HG03521 (cell line): ENCODE measurements around the gene NPTX2.

Source experiments
- ATAC-seq: cut with Tn5 transposase; IDR thresholded peaks from one replicate; pipeline ENCODE4 v1.9.1; 2021; ENCODE audit warnings: mild to moderate bottlenecking, moderate library complexity; ENCODE audit not compliant: unreplicated experiment

Gene NPTX2

DNA sequence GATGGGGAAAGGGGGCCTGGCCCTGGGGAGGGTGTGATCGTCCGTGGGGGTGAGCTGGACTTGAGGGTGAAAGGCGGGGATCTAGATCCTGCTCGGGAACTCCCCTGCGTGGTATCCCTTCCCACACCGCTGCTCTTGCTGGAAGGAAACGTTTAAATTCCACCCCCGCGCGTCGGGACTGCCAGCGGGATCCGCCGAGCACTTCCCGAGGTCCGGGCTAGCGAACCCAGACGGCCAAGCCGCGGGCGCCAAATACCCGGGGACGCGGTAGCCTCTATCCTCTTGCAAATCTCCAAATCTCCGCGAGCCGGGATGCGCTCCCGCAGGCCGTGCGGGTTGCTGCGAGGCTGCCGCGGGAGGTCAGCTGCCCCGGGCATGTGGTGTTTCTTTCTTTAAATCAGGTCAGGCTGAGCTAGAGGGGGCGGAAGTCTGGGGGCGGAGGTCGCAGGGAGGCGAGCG, 904 bp downstream of the NPTX2 start:
- no peak for ATAC-seq

DNA sequence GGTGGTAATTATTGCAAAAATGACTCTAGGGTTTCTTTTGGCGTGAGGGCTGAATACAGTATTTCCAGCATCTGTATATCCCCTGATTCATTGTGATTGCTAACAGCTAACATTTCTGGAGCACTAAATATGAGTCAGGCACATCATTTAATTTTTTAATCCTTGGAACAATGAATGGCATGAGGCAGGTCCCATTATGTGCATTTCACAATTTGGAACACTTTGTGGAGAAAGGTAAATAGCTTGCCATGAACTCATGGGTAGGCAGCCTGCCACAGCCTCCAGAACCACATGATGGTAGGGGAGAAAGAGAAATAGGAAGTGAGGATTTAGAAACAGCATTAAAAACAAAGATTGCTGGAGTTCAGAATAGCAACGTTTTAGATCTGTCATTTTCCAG, 1.7 kb downstream of the NPTX2 start:
- ATAC-seq, result no peak

DNA sequence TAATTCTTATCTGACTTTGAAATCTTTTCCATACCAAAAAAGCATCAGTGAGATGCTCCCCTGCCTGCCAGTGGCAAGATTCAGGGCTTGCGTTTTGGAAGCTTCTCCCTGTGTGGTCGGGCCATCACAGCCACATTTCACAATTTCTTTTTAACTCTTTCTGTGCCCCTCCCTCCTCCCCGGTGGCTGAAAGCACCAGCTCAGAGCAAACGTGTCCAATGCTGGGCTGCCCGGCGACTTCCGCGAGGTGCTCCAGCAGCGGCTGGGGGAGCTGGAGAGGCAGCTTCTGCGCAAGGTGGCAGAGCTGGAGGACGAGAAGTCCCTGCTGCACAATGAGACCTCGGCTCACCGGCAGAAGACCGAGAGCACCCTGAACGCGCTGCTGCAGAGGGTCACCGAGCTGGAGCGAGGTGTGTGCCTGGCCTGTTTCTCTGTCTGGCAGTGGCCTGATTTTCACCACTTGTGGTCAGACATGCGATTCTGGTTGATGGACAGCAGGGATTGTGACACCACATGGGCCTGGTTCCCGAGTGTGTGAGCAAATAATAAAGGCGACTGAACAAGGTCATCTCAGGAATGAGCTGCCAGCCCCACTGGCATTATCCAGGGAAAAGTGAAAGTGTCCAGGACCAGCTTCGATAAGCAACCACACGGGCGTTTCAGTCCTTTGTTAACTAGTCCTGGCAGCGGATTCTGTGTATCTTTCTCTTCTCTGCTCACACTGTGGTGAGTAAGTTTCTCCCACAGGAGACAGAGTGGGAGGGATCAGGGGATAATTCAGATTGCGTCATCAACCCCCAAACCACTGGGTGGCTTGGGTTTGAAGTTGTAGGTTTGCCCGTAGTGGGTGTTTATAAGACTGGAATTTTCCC, 2.6 kb downstream of the NPTX2 start:
- no peak for ATAC-seq

DNA sequence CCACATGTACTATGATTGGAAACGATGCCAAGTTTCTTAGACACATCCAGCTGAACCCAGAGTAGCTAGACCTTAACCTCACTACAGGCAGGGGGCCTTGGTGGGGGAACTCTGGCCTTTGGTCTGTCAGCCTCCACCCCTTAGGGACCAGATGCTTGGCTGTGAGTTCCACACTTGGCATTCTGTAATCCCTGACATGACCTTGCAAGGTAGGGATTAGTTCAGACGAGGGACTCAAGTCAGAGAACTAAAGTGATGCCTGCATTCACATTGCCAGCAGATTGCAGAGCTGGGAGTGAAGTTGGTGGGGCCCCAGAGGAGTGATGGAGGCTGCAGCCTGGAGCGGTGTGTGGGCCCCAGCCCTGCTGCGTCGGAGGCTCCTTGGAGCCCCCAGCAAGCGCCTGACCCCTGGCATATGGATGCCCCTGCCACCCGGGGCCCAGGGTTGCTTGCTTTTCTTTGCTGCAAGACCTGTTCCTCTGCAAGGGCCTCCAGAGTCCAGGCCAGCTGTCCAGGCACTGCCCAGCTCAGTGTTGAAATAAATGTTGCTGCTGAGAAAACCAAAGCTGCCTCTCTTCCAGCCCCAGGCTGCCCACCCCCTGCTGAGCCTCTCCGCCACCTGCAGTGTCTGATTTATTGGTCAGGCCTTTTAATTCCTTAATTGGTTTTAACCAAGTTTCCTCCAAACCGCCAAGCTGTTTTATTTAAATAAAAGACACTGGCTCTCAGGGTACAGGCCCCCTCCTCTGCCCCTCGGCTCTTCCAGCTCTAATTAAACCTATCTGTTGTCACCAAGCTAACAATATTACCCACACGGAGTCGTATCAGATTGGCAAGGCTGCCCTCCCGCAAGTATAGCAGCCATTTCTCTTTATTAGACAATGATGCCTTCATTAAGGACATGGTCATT, 4.7 kb downstream of the NPTX2 start:
- ATAC-seq, result no peak

DNA sequence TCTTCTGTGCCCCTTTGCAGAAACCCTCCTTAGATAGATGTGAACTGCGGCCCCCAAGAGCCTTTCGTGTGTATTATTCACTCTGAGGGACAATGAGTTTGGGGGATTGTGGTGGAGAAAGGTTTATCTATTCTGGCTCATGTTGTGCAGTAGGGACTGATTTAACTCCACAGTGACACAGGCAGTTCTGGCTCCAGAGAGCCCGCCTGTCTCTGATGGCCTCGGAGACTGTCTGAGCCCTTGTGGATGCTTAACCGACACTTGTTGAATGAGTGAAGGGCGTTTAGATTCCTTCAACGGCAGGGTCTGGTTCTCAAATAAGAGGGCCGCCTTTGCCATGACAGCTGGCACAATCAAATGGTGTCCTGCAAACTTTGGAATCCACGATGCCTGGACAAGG, 5.8 kb downstream of the NPTX2 start:
- ATAC-seq, result no peak

DNA sequence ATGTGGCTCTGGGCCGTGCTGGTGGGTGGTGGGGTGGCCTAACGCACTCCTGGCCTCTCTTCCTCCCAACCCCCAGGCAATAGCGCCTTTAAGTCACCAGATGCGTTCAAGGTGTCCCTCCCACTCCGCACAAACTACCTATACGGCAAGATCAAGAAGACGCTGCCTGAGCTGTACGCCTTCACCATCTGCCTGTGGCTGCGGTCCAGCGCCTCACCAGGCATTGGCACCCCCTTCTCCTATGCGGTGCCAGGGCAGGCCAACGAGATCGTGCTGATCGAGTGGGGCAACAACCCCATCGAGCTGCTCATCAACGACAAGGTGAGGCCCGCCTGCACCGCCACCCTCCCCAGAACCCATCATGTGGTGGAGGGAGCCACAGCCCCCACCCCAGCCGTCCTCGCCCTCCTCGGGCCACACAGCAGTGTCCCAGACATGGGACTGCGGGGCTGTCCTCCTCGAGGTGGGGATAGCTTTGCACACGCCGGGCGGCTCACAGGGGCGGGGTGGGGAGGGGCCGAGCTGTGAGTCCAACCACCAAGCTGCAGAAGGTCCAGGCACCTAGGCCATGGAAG, 7.8 kb downstream of the NPTX2 start:
- no peak for ATAC-seq

DNA sequence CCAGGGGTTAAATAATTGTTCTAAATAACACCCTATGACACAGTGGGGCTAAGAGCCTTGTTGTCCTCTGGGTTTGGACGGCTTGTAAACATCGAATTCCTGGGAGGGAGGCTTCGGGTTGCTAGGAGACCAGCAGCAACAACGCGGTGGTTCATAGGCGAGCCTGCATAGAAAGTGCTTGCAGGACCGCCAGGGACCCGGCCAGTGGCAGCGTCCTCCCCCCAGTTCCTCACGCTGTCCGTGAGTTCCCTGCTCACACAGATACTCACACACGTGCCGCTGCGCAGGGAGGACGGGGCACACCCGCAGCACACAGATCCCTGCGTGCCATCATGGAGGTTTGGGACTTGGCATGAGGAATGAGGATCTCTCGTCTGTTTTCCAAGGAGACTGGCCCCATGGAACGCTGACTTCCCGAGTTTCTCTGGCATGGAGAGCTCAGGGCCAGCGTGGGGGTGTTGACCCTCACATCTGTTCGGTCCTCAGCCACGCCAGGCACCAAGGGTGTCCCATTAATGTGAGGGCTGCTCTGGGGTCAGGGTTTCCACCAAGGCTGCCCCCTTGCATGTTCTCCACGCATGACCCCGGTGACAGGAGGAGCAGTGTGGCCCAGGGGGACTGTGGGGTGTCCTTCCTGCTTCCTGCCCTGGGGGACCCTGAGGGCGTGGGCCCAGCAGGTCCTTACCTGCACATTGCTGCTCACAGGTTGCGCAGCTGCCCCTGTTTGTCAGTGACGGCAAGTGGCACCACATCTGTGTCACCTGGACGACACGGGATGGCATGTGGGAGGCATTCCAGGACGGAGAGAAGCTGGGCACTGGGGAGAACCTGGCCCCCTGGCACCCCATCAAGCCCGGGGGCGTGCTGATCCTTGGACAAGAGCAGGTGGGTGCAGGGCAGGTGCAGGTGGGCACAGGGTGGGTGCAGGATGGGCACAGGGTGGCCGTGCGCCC, 9.7 kb downstream of the NPTX2 start:
- no peak for ATAC-seq

DNA sequence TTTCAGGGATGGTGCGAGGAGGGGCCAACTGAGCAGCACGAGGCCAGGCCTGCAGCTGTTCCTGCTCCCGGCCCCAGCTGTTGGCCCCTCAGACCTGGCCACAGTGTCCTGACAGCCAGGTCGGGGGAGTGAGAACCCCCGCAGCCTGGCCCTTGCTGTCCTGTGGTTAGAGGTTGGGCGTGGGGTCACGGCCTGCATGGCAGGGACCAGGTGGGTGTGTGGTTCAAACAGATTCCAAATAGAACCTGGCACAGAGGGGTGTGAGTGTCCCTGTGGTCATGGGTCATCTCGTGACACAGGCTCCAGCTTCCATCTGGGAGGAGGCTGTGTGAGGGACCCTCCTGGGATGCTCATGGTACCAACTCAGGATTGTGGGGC, 10.3 kb downstream of the NPTX2 start:
- ATAC-seq, result no peak

DNA sequence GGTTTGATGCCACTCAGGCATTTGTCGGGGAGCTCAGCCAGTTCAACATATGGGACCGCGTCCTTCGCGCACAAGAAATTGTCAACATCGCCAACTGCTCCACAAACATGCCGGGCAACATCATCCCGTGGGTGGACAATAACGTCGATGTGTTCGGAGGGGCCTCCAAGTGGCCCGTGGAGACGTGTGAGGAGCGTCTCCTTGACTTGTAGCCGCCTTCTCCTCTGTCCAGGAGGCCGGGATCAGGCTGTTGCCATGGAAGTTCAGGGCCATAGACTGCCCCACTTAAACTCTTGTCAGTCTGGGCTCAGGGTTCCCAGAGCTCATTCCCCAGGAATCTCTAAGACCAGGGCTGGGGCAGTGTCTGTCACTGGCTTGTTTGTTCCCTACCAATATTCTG, 11.3 kb downstream of the NPTX2 start:
- ATAC-seq, result no peak

DNA sequence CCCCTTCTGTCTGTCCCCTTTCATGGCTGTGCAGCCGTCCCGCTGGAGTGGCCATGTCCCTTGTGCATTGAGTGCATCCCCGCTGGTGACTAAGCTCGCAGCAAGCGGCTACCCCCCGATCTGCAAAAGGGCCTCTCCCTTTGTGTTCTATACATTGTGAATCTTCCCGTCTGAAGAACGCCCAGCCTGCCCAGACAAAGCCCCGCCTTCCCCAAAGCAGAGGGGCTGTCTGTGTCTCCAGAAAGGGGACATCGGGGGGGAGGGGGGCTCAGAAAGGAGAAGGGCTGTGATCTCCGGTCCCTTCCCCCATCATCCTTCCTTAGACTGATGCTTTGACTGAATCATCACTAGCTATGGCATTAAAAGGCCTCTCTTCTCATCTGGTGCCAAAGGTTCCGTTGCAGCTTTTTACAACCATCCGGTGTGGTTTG, 11.9 kb downstream of the NPTX2 start:
- no peak for ATAC-seq

DNA sequence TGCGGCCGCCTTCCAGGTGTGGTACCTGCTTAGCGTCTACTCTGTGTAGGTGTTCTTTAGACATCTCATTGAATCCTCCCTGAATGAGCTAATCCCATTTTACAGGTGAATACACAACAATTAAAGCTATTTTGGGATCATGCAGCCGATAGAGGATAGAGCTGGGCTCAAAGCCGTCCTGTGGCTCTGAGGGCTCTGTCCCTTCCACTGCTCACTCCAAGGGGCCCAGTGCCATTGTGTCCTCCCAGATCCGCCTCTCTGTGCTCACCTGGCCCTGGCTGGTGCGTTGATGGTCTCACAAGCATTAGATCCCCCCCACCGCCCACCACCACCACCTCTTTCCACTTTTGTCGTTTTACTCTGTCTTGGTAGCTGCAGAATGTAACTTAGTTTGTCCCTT, 13.1 kb downstream of the NPTX2 start:
- ATAC-seq, result no peak

DNA sequence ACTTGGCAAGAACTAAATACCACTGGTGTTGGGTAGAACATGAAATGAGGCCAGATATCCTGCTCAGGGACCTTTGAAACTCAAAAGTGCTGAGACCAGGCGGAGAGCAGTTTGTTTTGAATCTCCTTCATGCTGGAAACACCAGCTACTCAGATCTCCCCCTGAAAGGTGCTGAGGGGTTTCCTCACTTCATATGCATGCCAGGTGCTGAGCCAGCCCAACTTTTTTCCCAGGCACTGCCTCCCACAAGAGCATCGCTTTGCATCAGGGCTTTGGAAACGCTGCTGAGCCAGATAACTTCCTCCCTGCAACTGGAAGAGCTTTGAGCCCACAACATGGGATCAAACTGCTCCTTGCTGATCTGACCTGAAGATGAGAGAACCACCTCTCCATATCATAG, 13.7 kb downstream of the NPTX2 start:
- ATAC-seq, result no peak

DNA sequence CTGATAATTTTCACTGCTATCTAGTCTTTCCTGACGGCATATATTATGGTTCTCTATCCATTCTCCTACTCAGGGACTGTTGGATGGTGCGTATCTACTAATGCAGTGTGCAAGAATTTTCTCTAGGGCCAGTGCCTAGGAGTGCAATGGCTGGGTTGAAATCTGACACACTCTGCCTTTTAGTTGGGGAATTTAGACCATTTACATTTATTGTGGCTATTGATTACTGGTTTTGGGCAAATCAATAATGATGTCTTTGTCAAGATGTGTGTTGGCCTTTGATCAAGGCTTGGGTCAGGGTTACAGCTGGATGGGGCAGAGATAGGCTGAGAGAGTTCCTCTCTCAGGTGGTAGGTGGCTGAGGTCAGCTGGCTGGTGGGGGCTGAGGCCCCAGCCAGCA, 21.8 kb downstream of the NPTX2 start:
- ATAC-seq, result no peak

DNA sequence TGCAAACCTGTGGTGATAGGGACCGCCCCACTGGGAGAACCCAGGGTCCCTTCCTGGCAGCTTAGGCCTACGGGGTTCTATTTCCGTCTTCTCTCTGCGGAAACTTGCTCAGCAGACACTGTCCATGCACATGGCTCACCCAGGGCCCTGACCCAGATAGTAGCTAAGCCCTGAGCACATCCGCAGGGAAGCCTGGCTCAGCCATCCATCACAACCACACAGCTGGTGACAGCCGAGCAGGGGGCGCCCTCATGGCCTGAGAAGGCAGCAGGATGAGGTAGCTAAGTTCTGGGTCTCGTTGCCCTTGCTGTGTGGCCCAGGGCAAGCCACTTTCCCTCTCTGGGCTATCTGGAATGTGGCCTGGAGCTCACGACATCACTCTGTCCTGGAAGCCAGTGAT, 23.3 kb downstream of the NPTX2 start:
- no peak for ATAC-seq

DNA sequence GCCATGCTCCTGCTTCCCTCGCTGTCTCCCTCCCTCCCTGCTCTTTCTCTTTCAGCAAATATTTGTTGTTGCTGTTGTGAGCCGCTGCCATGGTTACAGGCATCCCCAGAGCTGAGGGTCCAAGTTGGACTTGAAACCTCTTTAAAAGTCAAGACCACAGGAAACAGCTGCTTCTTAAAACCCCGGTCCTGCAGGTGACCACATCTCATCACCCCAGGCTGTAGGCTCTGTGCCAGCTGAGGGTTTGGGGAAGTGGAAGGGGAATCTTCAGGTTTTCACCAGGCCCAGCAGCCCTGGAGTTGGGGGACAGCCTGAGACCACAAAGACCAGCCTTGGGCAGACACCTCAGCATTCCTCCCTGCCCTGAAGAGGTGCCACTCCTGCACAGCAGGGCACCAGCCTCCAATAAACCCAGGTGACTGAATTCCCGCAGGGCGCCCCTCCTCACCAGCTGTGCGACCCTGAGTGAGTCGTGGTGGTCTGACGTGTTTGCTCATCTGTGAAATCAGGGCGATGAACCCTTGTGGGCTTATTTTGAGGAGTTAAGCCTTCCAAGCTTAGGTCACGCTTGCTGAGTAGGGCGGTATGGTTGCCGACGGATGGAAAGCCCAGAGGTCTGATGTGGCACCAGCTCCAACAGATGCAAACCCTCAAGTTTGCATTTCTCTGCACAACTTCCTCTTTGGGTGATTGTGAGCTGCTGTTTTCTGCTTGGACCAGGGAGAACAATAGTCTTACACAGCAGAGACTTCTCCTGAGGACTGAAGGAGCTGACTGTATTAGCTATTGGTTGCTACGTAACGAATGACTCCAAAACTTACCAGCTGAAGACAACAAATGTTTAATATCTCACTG, 24.8 kb downstream of the NPTX2 start:
- peak; percentile 62 for ATAC-seq

DNA sequence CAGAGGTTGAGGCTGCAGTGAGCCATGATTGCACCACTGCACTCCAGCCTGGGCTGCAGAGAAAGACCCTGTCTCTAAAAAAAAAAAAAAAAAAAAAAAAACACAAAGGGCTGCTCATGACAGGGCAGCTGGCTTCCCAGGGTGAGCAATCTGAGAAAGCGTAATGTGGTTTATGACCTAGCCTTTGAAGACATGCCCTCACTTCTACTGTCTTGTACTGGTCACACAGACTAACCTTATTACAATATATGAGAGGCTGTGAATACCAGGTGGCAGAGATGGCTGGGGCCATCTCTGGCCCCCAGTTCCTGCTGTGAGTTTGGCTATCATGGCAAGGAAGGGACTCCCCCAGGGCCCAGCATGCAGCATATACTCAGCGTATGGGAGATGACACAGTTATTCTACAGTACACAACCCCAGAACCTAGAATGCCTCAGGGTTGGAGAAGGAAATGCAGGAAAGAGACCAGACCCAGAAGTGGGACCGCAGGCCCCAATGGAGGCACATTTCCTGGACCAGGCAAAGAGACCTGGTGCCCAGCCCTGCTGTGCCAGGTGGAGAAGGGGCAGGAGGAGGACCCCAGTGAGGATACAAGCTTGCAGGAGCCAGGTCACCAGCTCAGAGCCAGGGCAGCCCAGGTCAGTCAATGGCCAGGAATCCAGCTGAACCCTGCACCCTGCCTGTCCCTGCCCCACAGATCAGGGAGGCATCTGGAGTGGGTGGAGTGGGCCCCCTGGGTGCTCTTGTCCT, 26.3 kb downstream of the NPTX2 start:
- no peak for ATAC-seq

DNA sequence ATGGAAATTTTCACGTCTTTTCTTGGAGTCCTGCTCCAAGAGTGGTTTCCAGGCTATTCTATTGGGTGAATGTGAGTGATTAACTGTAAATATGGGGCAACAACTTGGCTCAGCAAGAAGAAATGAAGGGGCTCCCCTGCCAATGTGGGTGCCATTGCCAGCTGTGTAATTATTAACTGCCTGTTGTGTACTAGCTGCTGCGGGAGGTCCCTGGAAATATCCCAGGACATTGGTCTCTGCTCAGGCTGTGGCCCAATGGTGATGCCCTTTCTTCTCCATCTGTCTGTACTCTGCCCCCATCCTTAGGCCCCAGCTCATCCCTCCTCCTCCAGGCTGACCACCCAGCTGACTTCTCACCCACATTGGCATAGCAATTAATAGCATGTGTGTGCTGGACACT, 29.4 kb downstream of the NPTX2 start:
- ATAC-seq, result no peak

DNA sequence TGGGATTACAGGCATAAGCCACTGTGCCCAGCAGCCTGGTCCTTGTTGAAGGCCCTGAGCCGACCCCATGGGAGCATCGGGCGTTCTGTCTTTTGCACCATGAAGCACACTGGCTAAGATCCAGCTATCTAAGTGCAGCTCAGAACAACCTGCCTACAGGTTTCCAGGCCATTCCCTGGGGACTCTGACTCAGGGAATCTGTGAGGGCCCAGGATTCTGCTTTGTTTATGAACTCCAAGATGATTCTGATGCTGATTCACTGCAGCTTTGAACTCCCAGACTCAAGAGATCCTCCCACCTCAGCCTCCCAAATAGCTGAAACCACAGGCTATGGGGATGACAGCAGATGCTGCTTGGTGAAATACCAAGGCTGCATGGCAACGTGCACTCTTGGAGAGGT, 30.2 kb downstream of the NPTX2 start:
- ATAC-seq, result no peak

DNA sequence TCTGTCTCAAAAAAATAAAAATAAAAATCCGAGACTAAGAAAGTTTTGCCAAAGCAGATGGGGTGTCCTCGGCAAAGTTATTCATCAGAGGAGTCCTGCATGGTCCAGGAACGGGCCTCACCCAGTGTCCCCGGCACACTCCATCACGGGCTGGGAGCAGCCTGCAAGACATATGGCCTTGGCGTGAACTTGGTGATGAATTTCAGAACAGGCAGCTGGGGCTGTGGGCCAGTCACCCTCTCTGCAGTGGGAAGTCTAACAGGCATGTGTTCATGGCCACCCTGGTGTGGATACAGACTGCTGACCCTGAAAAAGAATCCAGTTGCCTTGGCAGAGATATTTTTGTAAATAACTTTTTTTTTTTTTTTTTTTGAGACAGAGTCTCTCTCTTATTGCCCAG, 34.7 kb downstream of the NPTX2 start:
- no peak for ATAC-seq
